HG02970 (cell line): ENCODE measurements around the gene ADGRG3.

ENCODE experiments used
- ATAC-seq: cut with Tn5 transposase; IDR thresholded peaks from one replicate; pipeline ENCODE4 v1.9.1; 2021; ENCODE audit warnings: mild to moderate bottlenecking, moderate library complexity, moderate number of reproducible peaks; ENCODE audit not compliant: unreplicated experiment, low FRiP score

ADGRG3 gene

DNA sequence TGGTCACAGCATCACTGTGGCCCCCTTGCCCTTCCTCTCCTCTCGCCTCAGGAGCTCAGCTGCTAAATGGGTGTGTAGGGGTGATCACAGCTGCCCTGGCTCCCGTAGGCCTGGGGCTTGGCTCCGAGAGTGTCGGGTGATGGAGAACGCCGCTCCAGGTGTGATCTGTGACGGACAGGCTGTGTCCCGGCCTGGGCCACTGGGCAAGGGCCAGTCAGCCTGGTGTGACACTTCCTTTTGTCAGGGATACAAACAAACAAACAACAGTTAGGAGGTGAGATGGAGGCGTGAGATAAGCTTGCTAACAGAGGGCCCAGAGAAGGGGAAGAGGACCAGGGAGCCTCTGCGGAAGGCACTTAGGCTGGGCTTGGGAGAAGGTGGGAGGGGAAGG lies 37.7 kb upstream of the ADGRG3 start:
- ATAC-seq: no peak

GRCh38 chr16:57630931-57631845 lies 36.9 kb upstream of the ADGRG3 start:
- ATAC-seq: no peak

DNA sequence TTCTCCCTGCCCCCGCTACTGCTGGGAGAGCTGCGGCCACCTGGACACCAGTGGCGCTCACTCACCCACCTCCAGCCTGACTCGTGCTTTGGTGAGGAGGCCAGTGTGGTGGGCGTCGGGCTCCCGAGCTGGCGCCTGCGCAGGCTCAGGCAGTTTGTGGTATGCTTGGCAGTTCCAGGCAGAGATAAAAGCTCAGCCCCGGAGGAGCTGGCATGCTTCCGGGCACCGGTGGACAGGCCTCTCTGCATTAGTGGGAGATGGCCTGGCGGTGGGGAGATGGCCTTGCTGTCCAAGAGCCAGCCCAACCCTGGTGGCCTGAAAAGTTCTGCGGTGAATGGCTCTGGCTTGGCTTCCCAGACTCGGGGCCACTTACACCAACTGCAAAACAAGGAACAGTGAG lies 35.5 kb upstream of the ADGRG3 start:
- no peak for ATAC-seq

GRCh38 chr16:57633383-57634064 lies 34.6 kb upstream of the ADGRG3 start:
- no peak for ATAC-seq

GRCh38 chr16:57634171-57634570 lies 33.9 kb upstream of the ADGRG3 start:
- no peak for ATAC-seq

GRCh38 chr16:57635266-57636097 lies 32.6 kb upstream of the ADGRG3 start:
- ATAC-seq: no peak

- no peak for ATAC-seq
Observed at GRCh38 chr16:57636184-57636583, 31.9 kb upstream of the ADGRG3 start.

DNA sequence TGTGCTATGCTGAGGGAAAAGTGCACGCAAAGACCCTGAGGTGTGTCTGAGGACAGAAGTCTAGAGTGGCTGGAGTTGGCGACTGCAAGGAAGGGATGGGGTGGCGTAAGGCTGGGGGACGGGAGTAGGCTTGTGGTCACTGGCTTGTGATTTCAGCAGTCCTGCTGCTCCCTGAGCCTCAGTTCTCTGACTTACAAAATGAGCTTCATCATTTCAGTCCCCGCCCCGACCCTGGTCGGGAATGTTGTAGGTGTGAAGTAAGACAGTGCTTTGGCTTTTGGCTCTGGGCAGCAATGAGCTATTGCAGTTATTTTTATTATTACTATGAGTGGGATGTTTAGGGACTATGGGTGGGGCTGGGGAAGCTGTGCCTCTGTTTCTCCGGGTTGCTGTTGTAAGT lies 31.1 kb upstream of the ADGRG3 start:
- ATAC-seq: no peak

GRCh38 chr16:57637424-57637823 lies 30.7 kb upstream of the ADGRG3 start:
- ATAC-seq: no peak

DNA sequence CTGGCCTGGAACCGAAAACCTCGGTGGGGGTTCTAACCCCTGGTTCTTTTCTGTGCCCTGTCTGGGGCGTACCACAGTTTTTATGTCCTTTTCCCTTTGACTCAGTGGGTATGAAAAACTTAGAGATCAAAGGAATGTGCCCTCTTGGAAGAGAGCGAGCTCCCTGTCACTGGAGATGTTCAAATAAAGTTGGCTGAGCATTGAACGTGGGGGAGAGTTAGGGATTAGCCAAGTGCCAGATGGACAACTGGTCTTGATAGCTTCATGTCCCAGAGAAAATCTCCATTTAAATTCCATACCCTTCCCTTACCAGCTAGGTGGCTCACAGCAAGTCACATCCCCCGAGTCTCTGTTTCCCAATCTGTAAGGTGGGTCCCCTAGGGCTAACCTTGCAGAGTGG lies 30.1 kb upstream of the ADGRG3 start:
- no peak for ATAC-seq

DNA sequence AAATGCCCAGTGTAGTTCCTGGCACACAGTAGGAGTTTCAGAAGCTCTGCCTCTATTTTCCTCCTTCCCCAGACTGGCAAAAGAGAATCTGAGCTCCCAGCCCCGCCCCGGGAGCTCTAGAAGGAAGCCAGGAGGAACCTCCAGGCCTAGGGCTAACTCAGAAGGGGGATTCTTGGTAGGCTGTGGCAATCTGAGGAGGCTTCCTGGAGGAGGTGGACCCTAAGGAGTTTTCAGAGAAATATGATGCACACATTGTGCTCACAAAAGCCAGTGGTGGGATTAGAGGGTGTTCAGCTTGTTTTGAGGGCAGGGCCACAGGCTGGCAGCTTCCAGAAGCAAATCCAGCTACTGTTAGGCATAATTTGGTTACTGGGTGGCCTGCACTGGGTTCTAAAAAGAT lies 29.7 kb upstream of the ADGRG3 start:
- ATAC-seq: no peak

- no peak for ATAC-seq
Observed at GRCh38 chr16:57639172-57639887, 28.8 kb upstream of the ADGRG3 start.

DNA sequence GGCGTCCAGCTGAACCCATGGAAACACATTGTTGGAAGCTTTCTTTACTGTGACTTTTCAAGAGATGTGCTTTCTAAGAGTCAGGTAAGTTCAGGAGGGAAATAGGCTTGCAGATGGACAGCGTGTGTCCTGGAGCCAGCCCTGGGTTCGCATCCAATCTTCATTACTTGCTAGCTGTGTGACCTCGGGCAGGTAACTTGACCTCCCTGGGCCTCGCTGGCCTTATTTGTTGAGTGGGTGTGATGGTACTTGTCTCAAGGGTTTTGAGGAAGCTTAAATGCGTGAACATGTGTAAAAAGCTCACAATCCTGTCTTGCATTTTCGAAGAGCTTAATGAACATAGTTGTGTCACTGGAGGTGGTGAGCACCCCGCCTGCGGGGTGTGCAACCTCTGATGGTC lies 27.9 kb upstream of the ADGRG3 start:
- no peak for ATAC-seq

DNA sequence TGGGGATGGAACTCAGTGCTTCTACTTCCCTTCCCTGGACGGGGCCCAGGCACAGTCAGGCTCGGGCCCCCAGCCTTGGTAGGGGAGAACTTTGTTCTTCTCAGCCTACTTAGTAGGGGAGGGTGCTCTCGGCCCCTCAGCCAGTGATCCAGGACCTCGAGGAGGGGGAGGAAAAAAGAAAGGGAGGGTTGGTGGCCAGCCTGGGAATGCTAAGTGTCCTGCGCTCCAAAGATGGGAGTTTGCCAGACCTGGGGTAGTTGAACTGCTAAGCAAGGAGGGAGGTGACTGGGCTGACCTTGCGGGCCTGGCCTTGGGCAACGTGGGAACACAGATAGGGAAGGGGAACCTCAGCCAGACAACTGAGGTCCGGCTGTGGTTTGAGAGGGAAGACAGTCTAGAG lies 27.5 kb upstream of the ADGRG3 start:
- ATAC-seq: no peak

GRCh38 chr16:57642160-57643135 lies 25.7 kb upstream of the ADGRG3 start:
- ATAC-seq: no peak

- no peak for ATAC-seq
Observed at GRCh38 chr16:57643147-57643874, 24.8 kb upstream of the ADGRG3 start.

GRCh38 chr16:57643910-57644309 lies 24.2 kb upstream of the ADGRG3 start:
- no peak for ATAC-seq

GRCh38 chr16:57644383-57645014 lies 23.6 kb upstream of the ADGRG3 start:
- no peak for ATAC-seq
